ENCODE data around the gene INS.

The INS gene

GRCh38 chr11:2143799-2144543 is 17.0 kb downstream of the INS start:
- DNase-seq (ENCODE audit: low read depth), result no peak

GRCh38 chr11:2143477-2143798 is 17.6 kb downstream of the INS start:
- no peak for DNase-seq (ENCODE audit: low read depth)

DNA sequence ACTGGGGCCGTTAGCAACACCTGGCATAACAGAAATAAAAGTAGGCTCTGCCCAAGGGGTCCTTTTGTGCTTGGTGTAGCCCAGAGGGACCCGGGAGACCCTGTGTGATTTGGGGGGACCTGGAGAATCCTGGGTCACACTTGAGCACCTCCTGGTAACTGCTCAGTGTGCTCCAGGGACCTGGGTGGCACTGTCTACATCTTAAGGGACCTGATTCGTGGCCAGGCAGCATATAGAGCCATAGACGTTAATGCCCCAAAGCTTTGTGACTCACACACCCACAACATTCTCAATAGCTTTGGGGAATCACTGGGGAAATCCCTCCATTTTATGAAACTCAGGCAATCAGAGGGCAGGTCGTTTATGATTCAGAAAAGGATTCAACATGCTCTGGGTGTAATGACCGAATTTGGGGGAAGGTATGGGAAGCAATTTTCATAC is 18.2 kb downstream of the INS start:
- no peak for DNase-seq (ENCODE audit: low read depth)

DNA sequence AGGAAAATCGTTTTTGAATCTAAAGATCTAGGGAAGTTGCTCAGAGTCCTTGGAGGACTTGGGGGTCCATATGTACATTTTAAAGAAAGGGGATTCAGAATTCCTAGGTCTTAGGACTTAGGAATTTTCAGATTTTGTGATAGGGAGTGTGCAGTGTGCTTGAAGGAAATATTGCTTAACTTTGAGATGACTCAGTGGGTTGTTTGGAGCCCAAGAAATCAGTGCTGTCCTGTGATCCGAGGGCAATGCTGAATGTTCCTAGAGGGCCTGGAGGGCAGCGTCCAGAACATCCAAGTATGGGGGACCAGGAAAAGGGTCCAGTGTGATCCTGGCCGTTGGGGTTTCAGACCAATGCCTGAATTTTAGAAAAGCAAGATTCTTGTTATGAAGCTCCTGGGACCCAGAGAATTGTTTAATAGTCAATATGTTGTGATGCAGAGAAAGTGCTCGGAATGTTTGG is 18.7 kb downstream of the INS start:
- DNase-seq (ENCODE audit: low read depth), result no peak

DNA sequence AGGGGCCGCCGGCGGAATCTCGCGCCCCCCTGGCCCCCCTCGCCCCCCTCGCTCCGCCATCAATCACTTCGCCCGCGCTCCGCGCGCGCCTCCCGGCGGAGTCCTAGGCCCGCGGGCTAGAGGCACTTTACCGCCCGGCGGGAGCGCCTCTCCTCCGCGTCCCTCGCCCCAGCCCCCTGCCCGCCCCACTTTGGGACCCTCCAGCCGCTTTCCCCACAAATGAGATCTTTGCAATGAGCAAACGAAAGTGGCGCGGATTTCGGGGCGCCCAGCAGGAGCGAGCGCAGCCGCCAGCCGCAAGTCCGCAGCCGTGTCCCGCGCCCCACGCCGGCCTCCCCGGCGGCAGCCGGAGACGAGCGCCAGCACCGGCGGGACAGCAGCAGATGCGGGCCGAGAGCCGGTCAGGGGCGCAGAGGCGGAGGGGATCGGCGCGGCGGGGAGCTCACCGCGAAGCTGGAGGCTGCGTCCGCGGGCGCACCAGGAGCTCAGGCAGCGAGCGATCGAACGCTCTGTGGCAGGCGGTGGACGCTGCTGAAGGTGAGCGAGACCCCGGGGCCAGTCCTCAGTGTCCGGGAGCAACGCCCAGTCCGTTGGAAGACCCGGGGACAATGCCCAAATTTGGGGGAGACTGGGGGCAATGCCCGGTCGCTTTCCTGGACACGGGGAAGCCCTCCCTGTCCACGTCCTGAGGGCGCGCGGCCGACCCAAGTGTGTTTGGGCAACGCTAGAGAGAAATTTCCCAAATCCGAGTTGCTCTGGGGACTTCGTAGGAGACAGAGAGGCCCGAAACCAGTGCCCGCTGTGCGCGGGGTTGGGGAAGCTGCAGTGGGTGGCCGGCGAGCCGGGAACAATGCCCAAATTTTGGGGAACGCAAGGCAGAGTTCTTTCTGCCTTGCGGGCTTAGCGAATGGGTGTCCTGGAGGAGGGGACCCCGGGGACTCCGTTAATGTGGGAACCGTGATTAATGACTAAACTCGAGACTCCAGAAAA is 20.3 kb downstream of the INS start:
- DNase-seq (ENCODE audit: low read depth), result no peak

DNA sequence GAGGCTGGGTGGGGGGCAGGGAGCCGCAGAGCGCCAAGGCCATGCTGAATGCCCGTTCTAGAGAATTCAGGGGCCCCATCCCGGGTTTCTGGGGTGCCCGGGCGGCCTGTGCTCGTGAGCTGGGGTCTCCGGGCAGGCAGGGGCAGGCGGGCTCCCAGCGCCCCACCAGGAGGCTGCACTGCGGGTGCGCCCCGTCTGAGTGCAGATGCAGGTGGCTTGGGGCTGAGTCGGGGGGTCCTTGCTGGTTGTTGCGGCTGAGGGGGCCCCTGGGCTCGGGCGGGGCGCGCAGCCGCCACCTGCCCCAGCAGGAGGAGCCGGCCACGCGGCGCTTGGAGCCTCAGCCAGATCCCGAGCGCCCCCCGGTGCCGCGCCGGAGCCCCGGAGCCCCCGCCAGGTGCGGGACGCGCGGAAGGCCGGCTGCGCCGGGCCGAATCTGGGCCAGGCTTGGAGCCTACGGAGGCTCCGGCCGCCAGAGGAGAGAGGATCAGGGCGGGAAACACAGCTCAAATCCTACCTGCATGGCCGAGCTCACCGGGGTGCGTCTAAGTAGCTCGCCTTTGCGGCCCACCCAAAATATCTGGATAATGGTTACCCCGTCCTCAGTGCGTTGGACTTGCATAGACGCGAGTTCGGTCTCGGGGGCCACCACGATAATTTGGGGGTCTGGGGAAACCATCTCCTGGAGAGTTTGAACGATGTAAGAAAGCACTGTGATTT is 21.2 kb downstream of the INS start:
- DNase-seq (ENCODE audit: low read depth), result no peak

GRCh38 chr11:2139123-2139521 is 21.9 kb downstream of the INS start, which contains the start of gene IGF2:
TSS of gene IGF2 (minus strand) at chr11:2139389. CDS start at chr11:2135523, 3,866 bp downstream.
- no peak for DNase-seq (ENCODE audit: low read depth)

DNA sequence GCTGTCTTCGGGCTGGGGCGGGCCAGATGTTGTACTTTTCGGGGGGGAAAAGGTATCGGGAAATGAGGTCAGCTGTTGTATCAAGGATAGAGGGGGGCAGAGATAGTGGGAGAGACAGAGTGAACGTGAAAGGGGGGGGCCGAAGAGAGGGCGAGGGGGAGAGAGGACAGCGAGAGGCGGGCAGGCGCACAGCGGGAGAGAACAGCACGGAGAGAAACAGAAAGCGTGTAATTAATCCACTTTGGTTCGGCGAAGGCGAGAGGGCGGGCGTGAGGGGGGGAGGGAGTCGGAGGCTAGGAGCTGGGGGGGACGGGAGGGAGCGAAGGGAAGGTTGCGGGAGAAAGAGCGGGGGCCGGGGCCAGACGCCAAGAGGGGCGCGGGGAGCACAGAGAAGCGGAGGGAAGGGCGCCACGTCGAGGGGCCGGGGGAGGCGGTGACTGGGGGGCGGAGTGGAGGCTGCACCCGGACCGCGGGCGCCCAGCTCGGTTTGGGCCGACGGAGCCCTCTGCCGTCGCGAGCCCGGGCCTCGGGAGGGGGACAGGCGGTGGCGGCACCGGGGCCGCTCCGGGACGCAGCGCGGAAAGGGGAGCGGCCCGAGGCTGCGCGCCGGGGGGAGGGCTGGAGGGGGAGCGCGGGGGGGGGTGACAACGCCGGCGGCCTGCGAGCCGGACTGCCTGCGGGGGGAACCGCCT is 22.4 kb downstream of the INS start:
- no peak for DNase-seq (ENCODE audit: low read depth)

DNA sequence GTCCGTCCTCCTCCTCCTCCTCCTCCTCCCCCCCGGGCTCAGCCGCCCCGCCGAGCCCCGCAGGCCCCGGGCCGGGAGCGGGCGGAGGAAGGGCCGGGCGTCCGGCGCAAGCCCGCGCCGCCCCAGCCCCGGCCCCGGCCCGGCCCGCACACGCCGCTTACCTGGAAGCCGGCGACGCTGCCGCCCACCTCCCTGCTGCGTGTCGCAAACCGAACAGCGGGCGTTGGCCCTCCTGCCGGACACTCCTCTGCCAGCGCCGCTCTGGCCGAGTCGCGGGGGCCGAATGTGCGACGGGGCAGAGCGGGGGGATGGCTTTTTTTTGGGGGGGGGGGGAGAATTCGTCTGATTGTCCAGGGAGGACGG is 23.0 kb downstream of the INS start:
- no peak for DNase-seq (ENCODE audit: low read depth)

- no peak for DNase-seq (ENCODE audit: low read depth)
Measured at GRCh38 chr11:2137202-2138067, 23.6 kb downstream of the INS start.

DNA sequence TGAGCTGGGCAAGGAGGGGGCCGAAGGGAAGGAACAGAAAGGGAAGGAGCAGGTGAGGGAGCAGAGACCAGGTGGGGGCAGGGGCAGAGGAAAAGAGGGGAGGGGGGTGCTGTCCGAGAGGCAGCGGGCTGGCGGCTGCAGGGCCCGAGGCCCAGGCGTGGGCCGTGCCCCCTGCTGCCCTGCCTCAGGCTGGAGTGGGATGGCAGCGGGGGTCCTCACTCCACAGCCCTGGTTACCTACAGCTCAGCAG is 24.1 kb downstream of the INS start:
- no peak for DNase-seq (ENCODE audit: low read depth)

DNA sequence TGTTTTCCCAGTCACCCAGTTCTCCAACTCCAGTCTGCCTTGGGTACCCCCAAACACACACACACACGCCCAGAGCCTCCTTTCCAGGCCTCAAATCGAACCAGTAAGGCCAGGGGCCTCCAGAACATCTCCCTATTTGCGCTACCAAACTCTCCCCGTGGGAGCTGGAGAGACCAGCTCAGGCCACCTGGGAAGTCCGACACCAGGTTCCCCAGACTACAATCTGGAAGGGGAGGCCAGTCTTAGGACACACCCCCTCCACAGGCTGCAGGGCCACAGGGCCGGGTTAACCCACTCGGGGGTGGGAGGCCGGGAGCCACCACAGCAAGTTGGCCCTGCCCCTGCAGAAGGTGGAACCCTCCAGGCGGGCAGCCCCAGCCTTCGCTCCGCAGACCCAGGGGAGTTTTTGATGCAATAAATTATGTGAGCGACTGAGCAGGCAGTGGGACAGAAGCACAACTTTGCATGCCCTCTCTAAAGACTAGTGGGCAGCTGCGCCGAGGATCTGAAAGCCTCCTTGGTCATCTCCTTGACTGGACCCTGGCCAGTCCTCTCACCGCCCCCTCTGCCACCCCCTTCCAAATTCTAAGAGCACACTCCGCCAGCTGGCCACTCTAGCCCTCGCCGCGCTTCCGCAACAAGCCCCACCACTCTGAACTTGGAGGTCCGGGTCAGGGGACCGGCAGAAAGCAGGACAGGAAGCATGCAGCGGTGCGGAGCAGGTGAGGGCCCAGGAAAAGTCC is 24.6 kb downstream of the INS start:
- DNase-seq (ENCODE audit: low read depth), result no peak

DNA sequence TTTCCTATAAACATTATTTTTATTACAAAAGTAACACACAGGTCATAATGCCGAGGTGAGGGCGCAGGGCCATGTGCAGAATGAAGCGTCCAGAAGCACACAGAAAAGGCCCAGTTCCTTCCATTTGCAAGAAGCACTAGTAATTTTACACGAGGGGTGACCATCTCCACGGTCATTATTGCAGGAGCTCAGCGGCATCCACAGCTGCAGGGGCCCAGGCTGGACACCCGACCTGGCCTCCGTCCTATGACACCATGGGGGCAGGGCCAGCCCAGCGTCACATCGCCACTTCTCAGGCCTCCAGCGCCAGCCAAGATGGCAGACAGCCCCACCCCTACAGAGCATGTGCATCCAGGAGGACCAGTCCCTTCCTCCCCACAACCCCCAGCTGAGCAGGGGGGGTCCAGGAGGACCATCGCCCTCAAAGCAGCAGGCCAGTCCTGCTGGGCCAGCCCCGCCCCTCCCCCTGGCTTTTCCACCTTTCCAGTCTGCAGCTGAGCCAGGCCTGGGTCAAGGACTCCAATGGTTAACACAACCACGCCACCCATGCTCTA is 25.3 kb downstream of the INS start:
- no peak for DNase-seq (ENCODE audit: low read depth)

DNA sequence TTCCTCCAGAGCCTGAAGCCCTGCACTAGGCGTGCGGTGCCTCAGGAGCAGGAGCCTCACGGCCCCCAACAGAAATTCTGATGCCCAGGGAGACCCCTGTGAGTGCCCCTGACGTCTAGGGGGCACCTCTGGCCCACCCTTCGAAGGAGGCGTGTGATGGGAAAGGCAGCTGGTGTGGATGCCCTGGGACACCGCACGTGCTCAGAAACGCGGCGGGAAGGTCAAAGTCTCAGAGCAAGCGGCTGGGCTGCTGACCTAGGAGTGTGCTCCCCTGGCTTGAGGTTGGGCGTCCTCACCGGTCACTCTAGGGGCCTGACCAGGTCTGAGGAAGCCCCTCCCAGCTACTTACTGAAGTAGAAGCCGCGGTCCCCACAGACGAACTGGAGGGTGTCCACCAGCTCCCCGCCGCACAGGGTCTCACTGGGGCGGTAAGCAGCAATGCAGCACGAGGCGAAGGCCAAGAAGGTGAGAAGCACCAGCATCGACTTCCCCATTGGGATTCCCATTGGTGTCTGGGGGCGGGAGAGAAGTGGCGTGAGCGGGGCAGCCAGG is 25.9 kb downstream of the INS start:
- DNase-seq (ENCODE audit: low read depth), result no peak

DNA sequence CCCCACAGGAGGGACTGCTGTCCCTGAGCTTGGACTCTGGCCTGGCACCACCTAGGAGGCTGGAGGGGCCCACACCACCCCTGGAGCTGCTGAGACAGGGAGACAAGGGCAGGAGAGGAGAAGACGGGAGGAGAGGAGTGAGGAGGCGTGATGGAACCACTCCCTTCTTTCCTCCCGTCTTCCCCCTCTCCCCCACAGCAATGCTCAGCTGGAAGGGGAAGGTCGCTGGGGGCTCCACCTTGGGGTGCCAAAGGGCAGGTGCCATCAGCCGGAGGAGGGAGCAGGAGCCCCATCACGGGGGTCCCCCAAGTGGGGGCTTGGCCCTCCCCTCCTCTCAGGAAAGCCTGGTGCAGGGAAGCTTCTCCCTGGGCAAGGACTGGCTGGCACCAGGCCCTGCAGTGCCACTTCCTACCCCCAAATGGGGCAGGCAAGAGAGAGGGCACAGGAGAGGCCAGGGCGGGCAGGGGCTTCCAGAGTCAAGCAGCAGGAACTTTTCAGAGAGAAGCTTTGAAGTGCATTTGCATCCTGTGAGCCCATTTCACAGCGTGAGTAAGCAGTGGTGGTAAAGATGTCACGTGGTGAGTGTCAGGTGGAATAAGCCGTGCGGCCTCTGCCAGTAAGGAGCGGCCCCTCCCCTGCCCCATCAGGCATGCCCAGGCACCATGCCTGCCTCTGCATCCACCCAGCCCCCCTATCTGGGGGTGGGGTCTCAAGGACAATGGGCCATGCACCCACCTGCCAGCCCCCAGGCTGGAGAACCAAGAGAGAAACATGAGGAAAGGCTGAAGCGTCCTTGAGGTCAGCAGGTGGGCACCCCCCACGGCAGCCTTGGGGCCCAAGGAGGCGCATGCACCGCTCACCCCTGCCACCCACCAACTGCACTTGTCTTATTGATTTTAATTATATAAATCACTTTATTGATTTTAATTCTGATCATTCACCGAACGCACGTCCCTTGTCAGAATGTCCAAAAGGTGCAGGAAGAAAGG is 26.7 kb downstream of the INS start:
- no peak for DNase-seq (ENCODE audit: low read depth)

DNA sequence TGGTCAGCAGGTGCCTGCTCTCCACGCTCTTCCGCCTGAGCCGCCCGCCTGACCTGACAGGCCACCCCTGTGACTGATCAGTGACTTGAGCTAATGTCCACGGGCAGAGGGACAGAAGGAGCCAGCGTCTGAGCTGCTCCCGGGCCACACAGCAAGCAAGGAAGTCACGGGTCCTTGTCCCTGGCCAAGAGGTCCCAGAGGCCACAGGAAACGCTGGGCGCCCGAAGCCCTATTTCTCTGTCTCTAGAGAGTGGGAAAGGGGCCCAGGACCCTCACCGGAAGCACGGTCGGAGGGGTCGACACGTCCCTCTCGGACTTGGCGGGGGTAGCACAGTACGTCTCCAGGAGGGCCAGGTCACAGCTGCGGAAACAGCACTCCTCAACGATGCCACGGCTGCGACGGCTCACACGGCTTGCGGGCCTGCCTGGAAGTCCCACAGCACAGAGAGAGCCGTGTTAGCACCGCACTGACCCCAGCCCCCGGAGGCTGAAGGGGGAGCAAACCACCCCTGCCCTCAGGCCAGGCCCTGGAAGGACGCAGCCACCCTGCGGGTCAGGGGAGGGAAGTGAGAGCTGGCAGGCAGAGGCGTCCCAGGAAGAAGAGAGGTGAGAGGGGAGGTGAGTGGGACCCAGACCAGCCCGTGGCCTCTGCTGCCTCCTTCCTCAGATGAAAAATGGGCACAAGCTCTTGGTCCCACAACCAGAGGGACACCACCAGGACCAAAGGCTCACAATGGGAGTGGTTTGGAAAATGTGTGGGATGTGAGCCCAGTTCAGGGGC is 27.6 kb downstream of the INS start:
- no peak for DNase-seq (ENCODE audit: low read depth)

GRCh38 chr11:2132874-2133240 is 28.2 kb downstream of the INS start:
- DNase-seq (ENCODE audit: low read depth), result no peak

DNA sequence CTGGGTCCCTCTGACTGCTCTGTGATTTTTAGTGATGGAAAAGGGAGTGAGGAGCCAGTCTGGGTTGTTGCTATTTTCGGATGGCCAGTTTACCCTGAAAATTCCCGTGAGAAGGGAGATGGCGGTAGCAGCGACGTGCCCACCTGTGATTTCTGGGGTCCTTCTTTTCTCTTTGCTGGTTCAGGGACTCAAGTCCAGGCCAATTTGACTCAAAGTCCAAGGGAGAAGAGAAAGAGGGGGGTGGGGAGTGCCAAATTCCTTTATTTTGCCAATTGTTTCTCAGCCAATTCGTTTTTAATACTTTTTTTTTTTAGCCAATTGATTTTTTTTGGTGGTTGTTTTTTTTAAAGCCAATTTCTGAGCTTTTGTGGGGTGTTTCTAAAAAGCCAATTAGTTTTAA is 28.8 kb downstream of the INS start:
- no peak for DNase-seq (ENCODE audit: low read depth)

Data from GM04504 (cell line).